Gastroesophageal sphincter (tissue), 4 donors: Measurements from ENCODE around the gene MGLL. TPM values are rescaled to one million over a fixed set of nuclear protein-coding genes. Genes with fewer than 3 reads are reported as not detected.

Experiments
- ATAC-seq: fragments of 150-250 bp; one replicate; pipeline ENCODE4 v1.9.1; 2016; ENCODE audit warnings: mild to moderate bottlenecking, moderate library complexity
- H3K27ac ChIP-seq, 4 donors: fragments of 200-600 bp; sonication (generic) in 3 of 4; 1 replicate in 3 of 4; 2 replicates in 1 of 4; pipeline ENCODE4 v1.5.1; 2016 to 2019
- H3K27me3 ChIP-seq: fragments of 200-600 bp; sonication (generic); one replicate; pipeline ENCODE4 v1.5.1; 2019
- H3K36me3 ChIP-seq, 2 donors: fragments of 200-600 bp; sonication (generic); one replicate each; pipeline ENCODE4 v1.5.1; 2019; ENCODE audit warnings: control low read depth in 1 of 2
- H3K4me1 ChIP-seq, 3 donors: fragments of 200-600 bp; sonication (generic); 1 replicate in 2 of 3; 2 replicates in 1 of 3; pipeline ENCODE4 v1.5.1; 2016 to 2019; ENCODE audit warnings: control low read depth in 2 of 3
- H3K4me3 ChIP-seq, 2 donors: fragments of 200-600 bp; sonication (generic); one replicate each; pipeline ENCODE4 v1.5.1; 2019; ENCODE audit warnings: mild to moderate bottlenecking in 1 of 2, moderate library complexity in 1 of 2
- H3K9me3 ChIP-seq, 3 donors: fragments of 200-600 bp; sonication (generic); one replicate each; pipeline ENCODE4 v1.5.1; 2017 to 2019; ENCODE audit warnings: control low read depth in 2 of 3
- EP300 ChIP-seq: sonication (generic); formaldehyde crosslinking; IDR thresholded peaks from one replicate; pipeline ENCODE4 v1.6.1; 2017; ENCODE audit warnings: antibody characterized with exemption, mild to moderate bottlenecking
- POLR2A ChIP-seq, 2 donors: fragments of 450-650 bp; IDR thresholded peaks; one replicate each; pipeline ENCODE4 v1.6.1; 2017; ENCODE audit warnings: antibody characterized with exemption in 2 of 2, mild to moderate bottlenecking in 2 of 2, moderate library complexity in 1 of 2
- POLR2AphosphoS5 ChIP-seq: sonication (generic); formaldehyde crosslinking; IDR thresholded peaks from one replicate; pipeline ENCODE4 v1.6.1; 2017; ENCODE audit warnings: antibody characterized with exemption
- WGBS, 2 donors: methylation state at CpG; one replicate each; pipeline ENCODE4 v1.1.5; 2018; ENCODE audit warnings: low coverage in 1 of 2; 5-methylcytosine and 5-hydroxymethylcytosine counted together
- total RNA-seq, 4 donors: library from RNA; depleted of rRNA; stranded (reverse); fragments of >200 nt; gene quantifications; one replicate each; pipeline ENCODE4 v1.1.0, GENCODE V29; 2016
- TF ChIP-seq, protein P1 (sequence below), 4 experiments: fragments of 200-600 bp in 2 of 4; fragments of 450-650 bp in 2 of 4; sonication (generic) in 1 of 4; IDR thresholded peaks; one replicate each; pipeline ENCODE4 v1.5.1; 2017 to 2019; ENCODE audit warnings: antibody characterized with exemption in 4 of 4, mild to moderate bottlenecking in 2 of 4, moderate library complexity in 2 of 4

MGLL gene
- total RNA-seq, 4 donors from 2014 or later, result 39.2 to 171 (median 55.8) TPM

DNA sequence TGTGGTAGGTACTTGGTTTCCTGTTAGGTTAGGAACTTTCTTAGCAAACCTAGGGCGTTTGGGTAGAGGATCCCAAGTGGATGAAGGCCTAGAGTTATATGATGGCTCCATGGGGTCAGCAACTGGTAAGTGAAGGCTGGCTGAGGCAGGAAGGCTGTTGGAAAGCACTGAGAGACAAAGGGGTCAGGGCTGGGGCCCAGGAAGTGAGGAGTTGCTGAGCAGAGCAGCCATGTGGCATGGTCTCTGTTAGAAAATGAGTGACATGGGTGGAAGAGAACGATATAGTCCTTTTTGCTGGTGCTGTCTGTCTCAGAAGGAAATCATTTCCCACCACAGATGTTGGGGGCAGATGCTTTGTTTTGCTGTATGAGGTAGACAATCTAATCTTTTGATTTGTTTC lies 34.5 kb upstream of the MGLL start:
- no peak for TF ChIP-seq POLR2A (IDR thresholded peaks at IDR 0.05)
- no peak for ATAC-seq
- H3K4me3 ChIP-seq, result no peak overlapping the region
- no peak overlapping the region for H3K27ac ChIP-seq
- no peaks in the 10 kb centered on the region for H3K36me3 ChIP-seq
- 83% methylated on average over 1 to 2 of the region's 2 CpGs for WGBS, 2 donors
- no peaks in the 10 kb centered on the region for H3K4me1 ChIP-seq
- no peaks in the 10 kb centered on the region for H3K27me3 ChIP-seq
- no peaks in the 10 kb centered on the region for H3K9me3 ChIP-seq

GRCh38 chr3:127855246-127855645 lies 32.9 kb upstream of the MGLL start:
- 64% methylated on average over 1 of the region's 1 CpG; no CpG with 5 or more reads in 1 of the 2 donors for WGBS, 2 donors
- TF ChIP-seq, protein P1, sequence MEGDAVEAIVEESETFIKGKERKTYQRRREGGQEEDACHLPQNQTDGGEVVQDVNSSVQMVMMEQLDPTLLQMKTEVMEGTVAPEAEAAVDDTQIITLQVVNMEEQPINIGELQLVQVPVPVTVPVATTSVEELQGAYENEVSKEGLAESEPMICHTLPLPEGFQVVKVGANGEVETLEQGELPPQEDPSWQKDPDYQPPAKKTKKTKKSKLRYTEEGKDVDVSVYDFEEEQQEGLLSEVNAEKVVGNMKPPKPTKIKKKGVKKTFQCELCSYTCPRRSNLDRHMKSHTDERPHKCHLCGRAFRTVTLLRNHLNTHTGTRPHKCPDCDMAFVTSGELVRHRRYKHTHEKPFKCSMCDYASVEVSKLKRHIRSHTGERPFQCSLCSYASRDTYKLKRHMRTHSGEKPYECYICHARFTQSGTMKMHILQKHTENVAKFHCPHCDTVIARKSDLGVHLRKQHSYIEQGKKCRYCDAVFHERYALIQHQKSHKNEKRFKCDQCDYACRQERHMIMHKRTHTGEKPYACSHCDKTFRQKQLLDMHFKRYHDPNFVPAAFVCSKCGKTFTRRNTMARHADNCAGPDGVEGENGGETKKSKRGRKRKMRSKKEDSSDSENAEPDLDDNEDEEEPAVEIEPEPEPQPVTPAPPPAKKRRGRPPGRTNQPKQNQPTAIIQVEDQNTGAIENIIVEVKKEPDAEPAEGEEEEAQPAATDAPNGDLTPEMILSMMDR (IDR thresholded peaks at IDR 0.05), result no peak
- TF ChIP-seq POLR2AphosphoS5 (no peak), POLR2A (IDR thresholded peaks at IDR 0.05) (no peak), EP300 (no peak)
- Histone ChIP-seq H3K4me3 (no peak overlapping the region), H3K36me3 (no peaks in the 10 kb centered on the region), H3K9me3 (no peaks in the 10 kb centered on the region), H3K4me1 (no peaks in the 10 kb centered on the region), H3K27ac (no peak overlapping the region), H3K27me3 (no peaks in the 10 kb centered on the region)
- ATAC-seq, result no peak

GRCh38 chr3:127853681-127854080 lies 31.4 kb upstream of the MGLL start:
- no peak for ATAC-seq
- H3K4me3 ChIP-seq, result no peak overlapping the region
- WGBS, 2 donors, result 86 to 92% methylated on average over 4 to 10 of the region's 10 CpGs
- H3K9me3 ChIP-seq, result no peaks in the 10 kb centered on the region
- no peaks in the 10 kb centered on the region for H3K36me3 ChIP-seq
- no peak overlapping the region for H3K27ac ChIP-seq
- H3K27me3 ChIP-seq, result no peaks in the 10 kb centered on the region
- no peaks in the 10 kb centered on the region for H3K4me1 ChIP-seq
- TF ChIP-seq EP300, result no peak
- TF ChIP-seq, protein P1 (IDR thresholded peaks at IDR 0.05), result no peak
- no peak for TF ChIP-seq POLR2AphosphoS5
- TF ChIP-seq POLR2A (IDR thresholded peaks at IDR 0.05), result no peak

DNA sequence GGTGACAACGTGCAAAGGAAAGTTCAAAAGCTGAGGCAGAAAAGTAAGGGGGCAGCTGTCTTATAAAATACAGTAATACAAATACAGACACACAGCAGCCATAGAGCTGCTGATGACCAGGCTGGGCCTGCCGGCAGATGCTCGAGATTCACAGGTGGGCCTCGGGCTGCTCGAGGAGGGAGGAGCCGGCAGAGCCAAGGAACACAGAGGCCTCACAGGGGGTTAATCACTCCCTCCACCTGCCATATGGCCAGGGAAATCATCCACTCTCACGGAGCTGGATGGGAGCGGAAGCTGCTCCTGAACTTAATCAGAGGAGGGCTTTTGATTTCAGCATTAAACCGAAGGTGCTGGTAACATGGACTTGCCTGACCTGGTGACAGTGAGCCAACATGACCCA lies 29.6 kb upstream of the MGLL start:
- Histone ChIP-seq H3K27me3 (no peaks in the 10 kb centered on the region), H3K36me3 (no peaks in the 10 kb centered on the region), H3K9me3 (no peaks in the 10 kb centered on the region), H3K4me3 (no peak overlapping the region), H3K27ac (no peak overlapping the region), H3K4me1 (peaks cover 0 to 6% (median 0%) of the 10 kb centered on the region in 3 donors)
- no peak for TF ChIP-seq POLR2AphosphoS5
- TF ChIP-seq POLR2A (IDR thresholded peaks at IDR 0.05), result no peak
- TF ChIP-seq EP300, result no peak
- TF ChIP-seq, protein P1 (IDR thresholded peaks at IDR 0.05), result no peak
- no peak for ATAC-seq
- 78 to 79% methylated on average over 7 of the region's 9 CpGs for WGBS, 2 donors

DNA sequence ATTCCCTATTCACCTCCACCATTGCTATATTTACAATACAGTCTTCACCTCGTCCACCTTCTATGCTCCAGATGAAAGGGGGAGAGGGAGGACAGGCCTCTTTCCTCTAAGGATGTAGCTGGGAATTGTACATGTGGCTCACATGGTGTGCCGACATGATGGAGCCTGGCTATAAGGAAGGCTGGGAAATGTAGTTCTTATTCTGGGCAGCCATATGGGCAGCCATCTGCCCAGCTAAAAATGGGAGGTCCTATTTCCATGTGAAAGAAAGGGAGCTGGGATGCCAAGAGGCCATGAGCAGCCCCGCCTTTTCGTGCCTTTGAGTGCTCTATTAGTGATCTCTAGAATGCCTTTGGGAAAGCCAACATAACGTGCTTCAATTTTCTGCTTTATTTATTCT lies 27.1 kb upstream of the MGLL start:
- 87 to 100% methylated on average over 1 to 4 of the region's 5 CpGs for WGBS, 2 donors
- Histone ChIP-seq H3K4me3 (no peak overlapping the region), H3K9me3 (no peaks in the 10 kb centered on the region), H3K27ac (no peak overlapping the region), H3K4me1 (peaks cover 0 to 6% (median 0%) of the 10 kb centered on the region in 3 donors), H3K36me3 (no peaks in the 10 kb centered on the region), H3K27me3 (no peaks in the 10 kb centered on the region)
- no peak for ATAC-seq
- TF ChIP-seq, protein P1 (IDR thresholded peaks at IDR 0.05), result no peak
- no peak for TF ChIP-seq POLR2AphosphoS5
- TF ChIP-seq POLR2A (IDR thresholded peaks at IDR 0.05), result no peak
- TF ChIP-seq EP300, result no peak
